Liver (tissue), 9 donors: Measurements from ENCODE around the gene NPW. TPM values are rescaled to one million over a fixed set of nuclear protein-coding genes. Genes with fewer than 3 reads are reported as not detected.

Source experiments
- DNase-seq: peaks from one replicate; pipeline ENCODE4 v3.0.0-alpha.2; 2017; ENCODE audit warnings: low spot score
- H3K27ac ChIP-seq, 2 donors: one replicate each; pipeline ENCODE4 v1.7.0; 2013; ENCODE audit warnings: inconsistent platforms in 2 of 2, low read length in 2 of 2, control low read depth in 1 of 2, low read depth in 1 of 2, mild to moderate bottlenecking in 1 of 2
- H3K27me3 ChIP-seq, 4 donors: one replicate each; pipeline versions ENCODE4 v1.6.1 to v1.7.0; 2013; ENCODE audit warnings: low read length in 3 of 4, inconsistent platforms in 1 of 4, mild to moderate bottlenecking in 1 of 4, moderate library complexity in 1 of 4; ENCODE audit not compliant: control insufficient read depth in 4 of 4, insufficient read depth in 4 of 4
- H3K36me3 ChIP-seq, 4 donors: one replicate each; pipeline versions ENCODE4 v1.6.1 to v1.7.0; 2013; ENCODE audit warnings: low read length in 3 of 4, mild to moderate bottlenecking in 3 of 4, low read depth in 1 of 4, moderate library complexity in 1 of 4; ENCODE audit not compliant: control insufficient read depth in 4 of 4, insufficient read depth in 3 of 4
- H3K4me1 ChIP-seq, 4 donors: one replicate each; pipeline versions ENCODE4 v1.6.1 to v1.7.0; 2013; ENCODE audit warnings: low read length in 3 of 4, mild to moderate bottlenecking in 3 of 4, moderate library complexity in 1 of 4; ENCODE audit not compliant: control insufficient read depth in 4 of 4, insufficient read depth in 4 of 4
- H3K4me3 ChIP-seq, 3 donors: one replicate each; pipeline versions ENCODE4 v1.6.1 to v1.7.0; 2013; ENCODE audit warnings: low read length in 3 of 3, control low read depth in 1 of 3, low read depth in 1 of 3, mild to moderate bottlenecking in 1 of 3
- H3K9ac ChIP-seq, 2 donors: one replicate each; pipeline ENCODE4 v1.7.0; 2013; ENCODE audit warnings: low read length in 2 of 2, mild to moderate bottlenecking in 2 of 2, moderate library complexity in 2 of 2, control low read depth in 1 of 2, low read depth in 1 of 2
- H3K9me3 ChIP-seq, 4 donors: one replicate each; pipeline versions ENCODE4 v1.6.1 to v1.7.0; 2013; ENCODE audit warnings: low read length in 3 of 4; ENCODE audit not compliant: control insufficient read depth in 4 of 4
- EGR1 ChIP-seq, 2 donors: IDR thresholded peaks; 2 replicates each; pipeline ENCODE4 v1.6.1; 2016 to 2018; ENCODE audit warnings: antibody characterized with exemption in 2 of 2, low read depth in 2 of 2
- FOXA1 ChIP-seq: IDR thresholded peaks from 2 replicates; pipeline ENCODE4 v1.6.1; 2016; ENCODE audit warnings: antibody characterized with exemption
- FOXA2 ChIP-seq: IDR thresholded peaks from 2 replicates; pipeline ENCODE4 v1.6.1; 2016; ENCODE audit warnings: antibody characterized with exemption
- GABPA ChIP-seq, 2 donors: IDR thresholded peaks in 1 of 2; conservative IDR thresholded peaks in 1 of 2; 2 replicates each; pipeline ENCODE4 v1.6.1; 2016; ENCODE audit warnings: antibody characterized with exemption in 2 of 2, mild to moderate bottlenecking in 1 of 2, moderate library complexity in 1 of 2
- HNF4A ChIP-seq, 2 donors: conservative IDR thresholded peaks; 2 replicates each; pipeline ENCODE4 v1.6.1; 2016; ENCODE audit warnings: antibody characterized with exemption in 2 of 2, mild to moderate bottlenecking in 2 of 2
- HNF4G ChIP-seq: IDR thresholded peaks from 2 replicates; pipeline ENCODE4 v1.6.1; 2016; ENCODE audit warnings: antibody characterized with exemption
- JUND ChIP-seq, 2 donors: IDR thresholded peaks; 2 replicates each; pipeline ENCODE4 v1.6.1; 2016; ENCODE audit warnings: antibody characterized with exemption in 2 of 2
- NR2F2 ChIP-seq: IDR thresholded peaks from 2 replicates; pipeline ENCODE4 v1.6.1; 2016; ENCODE audit warnings: antibody characterized with exemption
- RAD21 ChIP-seq, 2 donors: IDR thresholded peaks; 2 replicates each; pipeline ENCODE4 v1.6.1; 2016; ENCODE audit warnings: antibody characterized with exemption in 2 of 2, mild to moderate bottlenecking in 2 of 2
- RXRA ChIP-seq, 2 donors: IDR thresholded peaks; 2 replicates each; pipeline ENCODE4 v1.6.1; 2017 to 2018; ENCODE audit warnings: antibody characterized with exemption in 2 of 2, mild to moderate bottlenecking in 1 of 2
- SP1 ChIP-seq: IDR thresholded peaks from 2 replicates; pipeline ENCODE4 v1.6.1; 2018; ENCODE audit warnings: antibody characterized with exemption, mild to moderate bottlenecking
- TAF1 ChIP-seq: conservative IDR thresholded peaks from 2 replicates; pipeline ENCODE4 v1.6.1; 2016; ENCODE audit warnings: antibody characterized with exemption, mild to moderate bottlenecking
- YY1 ChIP-seq: IDR thresholded peaks from 2 replicates; pipeline ENCODE4 v1.6.1; 2016; ENCODE audit warnings: antibody characterized with exemption, mild to moderate bottlenecking
- WGBS: extraction: QIAGEN DNeasy Blood & Tissue Kit; methylation state at CpG from one replicate; pipeline ENCODE4 v1.1.7; 2013; 5-methylcytosine and 5-hydroxymethylcytosine counted together
- polyA plus RNA-seq, 2 donors: library from polyadenylated mRNA; stranded (reverse) in 1 of 2; unstranded in 1 of 2; fragments of 200-250 nt in 1 of 2; fragments of >200 nt in 1 of 2; fragmentation: Nextera tagmentation in 1 of 2; extraction: Ambion mirVana in 1 of 2; gene quantifications; one replicate each; pipeline versions ENCODE4 v1.2.1 to v1.2.3, GENCODE V29; 2013 to 2015
- total RNA-seq, 2 donors: library from RNA; depleted of rRNA; stranded (reverse); fragments of >200 nt; gene quantifications; one replicate each; pipeline ENCODE4 v1.2.3, GENCODE V29; 2014
- TF ChIP-seq, protein P1 (sequence below): IDR thresholded peaks from 2 replicates; pipeline ENCODE4 v1.6.1; 2016; ENCODE audit warnings: antibody characterized with exemption
- TF ChIP-seq, protein P2 (sequence below): fragments of 150-350 bp; IDR thresholded peaks from 2 replicates; pipeline ENCODE4 v1.5.1; 2017; ENCODE audit warnings: improper control_type of control experiment, low read depth, low read length; ENCODE audit not compliant: missing input control
- TF ChIP-seq, protein P3 (sequence below): IDR thresholded peaks from 2 replicates; pipeline ENCODE4 v1.6.1; 2016; ENCODE audit warnings: antibody characterized with exemption, mild to moderate bottlenecking
- TF ChIP-seq, protein P4 (sequence below): IDR thresholded peaks from 2 replicates; pipeline ENCODE4 v1.6.1; 2016; ENCODE audit warnings: antibody characterized with exemption
- TF ChIP-seq, protein P5 (sequence below): IDR thresholded peaks from 2 replicates; pipeline ENCODE4 v1.6.1; 2016; ENCODE audit warnings: antibody characterized with exemption
- donor health status: healthy.
- donor health status: healthy.
- donor health status: healthy.
- donor health status: healthy.
- donor health status: healthy.

Gene NPW
- total and polyA plus RNA-seq, 4 donors: 1.3 to 20.6 (median 9.1) TPM

GRCh38 chr16:1998852-1999801 is 20.5 kb upstream of the NPW start:
- DNase-seq: no peak
- Histone ChIP-seq H3K9me3 (no peaks in the 10 kb centered on the region), H3K9ac (no peak overlapping the region), H3K4me1 (peaks cover 2 to 9% (median 6%) of the 10 kb centered on the region in 4 donors), H3K27ac (no peak overlapping the region), H3K36me3 (peaks cover 24 to 67% (median 28%) of the 10 kb centered on the region in 4 donors), H3K4me3 (no peak overlapping the region), H3K27me3 (no peaks in the 10 kb centered on the region)
- WGBS: 96% methylated on average over 39 of the region's 39 CpGs
- TF ChIP-seq, protein P1, sequence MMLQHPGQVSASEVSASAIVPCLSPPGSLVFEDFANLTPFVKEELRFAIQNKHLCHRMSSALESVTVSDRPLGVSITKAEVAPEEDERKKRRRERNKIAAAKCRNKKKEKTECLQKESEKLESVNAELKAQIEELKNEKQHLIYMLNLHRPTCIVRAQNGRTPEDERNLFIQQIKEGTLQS: no peak
- no peak for TF ChIP-seq GABPA (IDR thresholded peaks at IDR 0.05 in 1 of 2, conservative IDR thresholded peaks at IDR 0.05 in 1 of 2)
- no peak for TF ChIP-seq SP1

DNA sequence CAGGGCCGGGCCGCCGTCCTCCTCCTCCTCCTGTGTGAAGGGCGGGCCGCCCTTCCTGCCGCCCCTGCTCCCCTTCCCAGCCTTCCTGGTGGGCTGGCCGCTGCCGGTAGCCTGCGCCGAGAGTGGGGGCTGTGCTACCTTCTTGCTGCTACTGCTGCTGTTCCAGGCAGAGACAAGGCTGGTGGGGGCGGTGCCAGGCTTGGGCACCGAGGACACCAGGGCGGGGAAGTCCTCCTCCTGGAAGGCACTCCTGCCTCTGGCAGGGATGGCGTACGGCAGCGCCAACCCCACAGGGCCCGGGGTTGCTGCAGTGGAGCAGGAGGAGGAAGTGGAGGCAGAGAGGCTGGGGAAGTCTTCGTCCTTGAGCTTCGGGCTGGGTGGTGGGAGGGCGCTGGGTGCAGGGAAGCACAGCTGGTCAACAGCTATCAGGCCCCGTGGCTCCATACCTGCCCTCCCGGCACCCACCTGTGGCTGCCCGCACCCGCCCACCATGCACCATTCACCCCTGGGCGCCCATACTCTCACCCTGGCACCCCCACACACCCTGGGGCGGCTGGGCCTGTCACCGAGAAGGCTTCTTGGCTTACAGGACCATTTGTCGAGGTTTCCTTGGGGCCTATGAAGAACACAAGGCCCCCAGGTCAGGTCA is 19.6 kb upstream of the NPW start:
- no peaks in the 10 kb centered on the region for H3K27me3 ChIP-seq
- H3K36me3 ChIP-seq: peaks cover 24 to 67% (median 28%) of the 10 kb centered on the region in 4 donors
- no peak overlapping the region for H3K9ac ChIP-seq
- peaks cover 10 to 18% (median 15%) of the 10 kb centered on the region in 4 donors for H3K4me1 ChIP-seq
- H3K27ac ChIP-seq: no peak overlapping the region
- H3K4me3 ChIP-seq: no peak overlapping the region
- 93% methylated on average over 28 of the region's 28 CpGs for WGBS
- no peaks in the 10 kb centered on the region for H3K9me3 ChIP-seq
- no peak for DNase-seq
- TF ChIP-seq TAF1 (no peak), EGR1 (IDR thresholded peaks at IDR 0.05; ENCODE audit: low read depth in 2 of 2) (no peak), NR2F2 (no peak), JUND (IDR thresholded peaks at IDR 0.05) (no peak), HNF4G (no peak), RXRA (IDR thresholded peaks at IDR 0.05) (no peak), HNF4A (conservative IDR thresholded peaks at IDR 0.05) (no peak), RAD21 (IDR thresholded peaks at IDR 0.05) (no peak), FOXA1 (no peak), YY1 (no peak), GABPA (IDR thresholded peaks at IDR 0.05 in 1 of 2, conservative IDR thresholded peaks at IDR 0.05 in 1 of 2) (no peak), SP1 (no peak), FOXA2 (no peak)
- TF ChIP-seq, protein P2, sequence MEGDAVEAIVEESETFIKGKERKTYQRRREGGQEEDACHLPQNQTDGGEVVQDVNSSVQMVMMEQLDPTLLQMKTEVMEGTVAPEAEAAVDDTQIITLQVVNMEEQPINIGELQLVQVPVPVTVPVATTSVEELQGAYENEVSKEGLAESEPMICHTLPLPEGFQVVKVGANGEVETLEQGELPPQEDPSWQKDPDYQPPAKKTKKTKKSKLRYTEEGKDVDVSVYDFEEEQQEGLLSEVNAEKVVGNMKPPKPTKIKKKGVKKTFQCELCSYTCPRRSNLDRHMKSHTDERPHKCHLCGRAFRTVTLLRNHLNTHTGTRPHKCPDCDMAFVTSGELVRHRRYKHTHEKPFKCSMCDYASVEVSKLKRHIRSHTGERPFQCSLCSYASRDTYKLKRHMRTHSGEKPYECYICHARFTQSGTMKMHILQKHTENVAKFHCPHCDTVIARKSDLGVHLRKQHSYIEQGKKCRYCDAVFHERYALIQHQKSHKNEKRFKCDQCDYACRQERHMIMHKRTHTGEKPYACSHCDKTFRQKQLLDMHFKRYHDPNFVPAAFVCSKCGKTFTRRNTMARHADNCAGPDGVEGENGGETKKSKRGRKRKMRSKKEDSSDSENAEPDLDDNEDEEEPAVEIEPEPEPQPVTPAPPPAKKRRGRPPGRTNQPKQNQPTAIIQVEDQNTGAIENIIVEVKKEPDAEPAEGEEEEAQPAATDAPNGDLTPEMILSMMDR: no peak
- TF ChIP-seq, protein P3, sequence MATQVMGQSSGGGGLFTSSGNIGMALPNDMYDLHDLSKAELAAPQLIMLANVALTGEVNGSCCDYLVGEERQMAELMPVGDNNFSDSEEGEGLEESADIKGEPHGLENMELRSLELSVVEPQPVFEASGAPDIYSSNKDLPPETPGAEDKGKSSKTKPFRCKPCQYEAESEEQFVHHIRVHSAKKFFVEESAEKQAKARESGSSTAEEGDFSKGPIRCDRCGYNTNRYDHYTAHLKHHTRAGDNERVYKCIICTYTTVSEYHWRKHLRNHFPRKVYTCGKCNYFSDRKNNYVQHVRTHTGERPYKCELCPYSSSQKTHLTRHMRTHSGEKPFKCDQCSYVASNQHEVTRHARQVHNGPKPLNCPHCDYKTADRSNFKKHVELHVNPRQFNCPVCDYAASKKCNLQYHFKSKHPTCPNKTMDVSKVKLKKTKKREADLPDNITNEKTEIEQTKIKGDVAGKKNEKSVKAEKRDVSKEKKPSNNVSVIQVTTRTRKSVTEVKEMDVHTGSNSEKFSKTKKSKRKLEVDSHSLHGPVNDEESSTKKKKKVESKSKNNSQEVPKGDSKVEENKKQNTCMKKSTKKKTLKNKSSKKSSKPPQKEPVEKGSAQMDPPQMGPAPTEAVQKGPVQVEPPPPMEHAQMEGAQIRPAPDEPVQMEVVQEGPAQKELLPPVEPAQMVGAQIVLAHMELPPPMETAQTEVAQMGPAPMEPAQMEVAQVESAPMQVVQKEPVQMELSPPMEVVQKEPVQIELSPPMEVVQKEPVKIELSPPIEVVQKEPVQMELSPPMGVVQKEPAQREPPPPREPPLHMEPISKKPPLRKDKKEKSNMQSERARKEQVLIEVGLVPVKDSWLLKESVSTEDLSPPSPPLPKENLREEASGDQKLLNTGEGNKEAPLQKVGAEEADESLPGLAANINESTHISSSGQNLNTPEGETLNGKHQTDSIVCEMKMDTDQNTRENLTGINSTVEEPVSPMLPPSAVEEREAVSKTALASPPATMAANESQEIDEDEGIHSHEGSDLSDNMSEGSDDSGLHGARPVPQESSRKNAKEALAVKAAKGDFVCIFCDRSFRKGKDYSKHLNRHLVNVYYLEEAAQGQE: no peak
- TF ChIP-seq, protein P4, sequence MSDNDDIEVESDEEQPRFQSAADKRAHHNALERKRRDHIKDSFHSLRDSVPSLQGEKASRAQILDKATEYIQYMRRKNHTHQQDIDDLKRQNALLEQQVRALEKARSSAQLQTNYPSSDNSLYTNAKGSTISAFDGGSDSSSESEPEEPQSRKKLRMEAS: no peak
- TF ChIP-seq, protein P5, sequence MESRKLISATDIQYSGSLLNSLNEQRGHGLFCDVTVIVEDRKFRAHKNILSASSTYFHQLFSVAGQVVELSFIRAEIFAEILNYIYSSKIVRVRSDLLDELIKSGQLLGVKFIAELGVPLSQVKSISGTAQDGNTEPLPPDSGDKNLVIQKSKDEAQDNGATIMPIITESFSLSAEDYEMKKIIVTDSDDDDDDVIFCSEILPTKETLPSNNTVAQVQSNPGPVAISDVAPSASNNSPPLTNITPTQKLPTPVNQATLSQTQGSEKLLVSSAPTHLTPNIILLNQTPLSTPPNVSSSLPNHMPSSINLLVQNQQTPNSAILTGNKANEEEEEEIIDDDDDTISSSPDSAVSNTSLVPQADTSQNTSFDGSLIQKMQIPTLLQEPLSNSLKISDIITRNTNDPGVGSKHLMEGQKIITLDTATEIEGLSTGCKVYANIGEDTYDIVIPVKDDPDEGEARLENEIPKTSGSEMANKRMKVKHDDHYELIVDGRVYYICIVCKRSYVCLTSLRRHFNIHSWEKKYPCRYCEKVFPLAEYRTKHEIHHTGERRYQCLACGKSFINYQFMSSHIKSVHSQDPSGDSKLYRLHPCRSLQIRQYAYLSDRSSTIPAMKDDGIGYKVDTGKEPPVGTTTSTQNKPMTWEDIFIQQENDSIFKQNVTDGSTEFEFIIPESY: no peak
- TF ChIP-seq, protein P1: no peak
